Hepatocyte (in vitro differentiated cells): Measurements from ENCODE around the gene RAB3A. TPM values are rescaled to one million over a fixed set of nuclear protein-coding genes. Genes with fewer than 3 reads are reported as not detected.

Experiments
- DNase-seq: peaks from one replicate; pipeline ENCODE4 v3.0.0-alpha.2; 2016; ENCODE audit warnings: low spot score
- H2AFZ ChIP-seq: fragments of 200-600 bp; sonication (generic); 2 replicates; pipeline ENCODE4 v1.6.0; 2016; ENCODE audit warnings: antibody characterized with exemption, mild to moderate bottlenecking
- H3K27ac ChIP-seq: fragments of 200-600 bp; sonication (generic); 2 replicates; pipeline ENCODE4 v1.5.1; 2016; ENCODE audit warnings: mild to moderate bottlenecking
- H3K27me3 ChIP-seq: fragments of 200-600 bp; sonication (generic); 2 replicates; pipeline ENCODE4 v1.6.1; 2016
- H3K36me3 ChIP-seq: fragments of 200-600 bp; sonication (generic); replicated peaks from 2 replicates; pipeline ENCODE4 v1.5.1; 2016; ENCODE audit warnings: low read depth; ENCODE audit not compliant: insufficient read depth
- H3K4me1 ChIP-seq: fragments of 200-600 bp; sonication (generic); 2 replicates; pipeline ENCODE4 v1.5.1; 2016; ENCODE audit warnings: mild to moderate bottlenecking, moderate library complexity; ENCODE audit not compliant: insufficient read depth
- H3K4me2 ChIP-seq: fragments of 200-600 bp; sonication (generic); 2 replicates; pipeline ENCODE4 v1.6.0; 2016
- H3K4me3 ChIP-seq: fragments of 200-600 bp; sonication (generic); 2 replicates; pipeline ENCODE4 v1.5.1; 2016; ENCODE audit warnings: mild to moderate bottlenecking
- H3K79me2 ChIP-seq: fragments of 200-600 bp; sonication (generic); 2 replicates; pipeline ENCODE4 v1.6.0; 2017; ENCODE audit warnings: mild to moderate bottlenecking
- H3K9me2 ChIP-seq: fragments of 200-600 bp; sonication (generic); replicated peaks from 2 replicates; pipeline ENCODE4 v1.6.0; 2017; ENCODE audit warnings: mild to moderate bottlenecking; ENCODE audit not compliant: insufficient read depth
- H3K9me3 ChIP-seq: fragments of 200-600 bp; sonication (generic); 2 replicates; pipeline ENCODE4 v1.5.1; 2016; ENCODE audit warnings: low read depth, mild to moderate bottlenecking
- H4K20me1 ChIP-seq: fragments of 200-600 bp; sonication (generic); 2 replicates; pipeline ENCODE4 v1.6.0; 2016; ENCODE audit warnings: mild to moderate bottlenecking; ENCODE audit not compliant: insufficient read depth, poor library complexity, severe bottlenecking
- EZH2 ChIP-seq: fragments of 200-600 bp; sonication (generic); IDR thresholded peaks from 2 replicates; pipeline ENCODE4 v1.6.1; 2016; ENCODE audit warnings: antibody characterized with exemption, mild to moderate bottlenecking, borderline replicate concordance
- EZH2phosphoT487 ChIP-seq: fragments of 200-600 bp; sonication (generic); IDR thresholded peaks from one replicate; pipeline ENCODE4 v1.6.1; 2018; ENCODE audit warnings: antibody characterized with exemption, mild to moderate bottlenecking, low read depth, moderate library complexity; ENCODE audit not compliant: unreplicated experiment, severe bottlenecking
- WGBS: methylation state at CpG from one replicate; pipeline ENCODE4 v1.1.6; 2016; ENCODE audit warnings: low lambda C conversion rate; ENCODE audit errors: missing lambda C conversion rate; 5-methylcytosine and 5-hydroxymethylcytosine counted together
- polyA plus RNA-seq: library from polyadenylated mRNA; unstranded; fragments of >200 nt; fragmentation: Nextera tagmentation; extraction: Ambion mirVana; gene quantifications from 2 replicates; pipeline ENCODE4 v1.2.1, GENCODE V29; 2016
- total RNA-seq: library from RNA; depleted of rRNA; stranded (reverse); fragments of >200 nt; gene quantifications from 2 replicates; pipeline ENCODE4 v1.2.3, GENCODE V29; 2014
- TF ChIP-seq, protein P1 (sequence below): fragments of 200-600 bp; sonication (generic); IDR thresholded peaks from 2 replicates; pipeline ENCODE4 v1.5.1; 2016; ENCODE audit warnings: antibody characterized with exemption, mild to moderate bottlenecking; ENCODE audit not compliant: poor library complexity

The RAB3A gene
- total and polyA plus RNA-seq, 2 experiments from 2014 or later, result 2.2 to 2.6 TPM

DNA sequence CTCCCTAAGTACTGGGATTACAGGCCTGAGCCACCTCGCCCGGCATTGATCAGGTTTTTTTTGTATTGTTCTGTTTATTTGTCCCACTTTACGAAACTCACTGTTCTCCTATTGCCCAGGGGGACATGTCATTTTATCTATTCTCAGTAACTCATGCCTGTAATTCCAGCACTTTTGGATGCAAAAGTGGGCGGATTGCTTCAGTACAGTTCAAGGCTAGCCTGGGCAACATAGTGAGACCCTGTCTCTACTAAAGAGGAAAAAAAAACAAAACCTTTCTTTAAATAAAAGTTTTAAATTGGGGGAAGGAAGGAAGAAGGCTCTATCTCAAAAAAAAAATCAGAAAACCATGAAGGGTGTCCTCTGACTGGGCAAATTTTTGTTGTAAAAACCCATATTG is 13.6 kb downstream of the RAB3A start:
- H3K4me1 ChIP-seq, result peaks cover 10% of the 10 kb centered on the region
- H3K9me2 ChIP-seq, result no peaks in the 10 kb centered on the region
- H3K4me2 ChIP-seq, result no peak overlapping the region
- H3K27me3 ChIP-seq, result no peaks in the 10 kb centered on the region
- H3K9me3 ChIP-seq, result no peaks in the 10 kb centered on the region
- no peak overlapping the region for H3K27ac ChIP-seq
- no peak overlapping the region for H3K4me3 ChIP-seq
- no peak overlapping the region for H2AFZ ChIP-seq
- no peaks in the 10 kb centered on the region for H4K20me1 ChIP-seq
- H3K36me3 ChIP-seq, result no peaks in the 10 kb centered on the region
- no peak for DNase-seq
- no peaks in the 10 kb centered on the region for H3K79me2 ChIP-seq
- TF ChIP-seq EZH2 (no peak), EZH2phosphoT487 (no peak)
- TF ChIP-seq, protein P1, sequence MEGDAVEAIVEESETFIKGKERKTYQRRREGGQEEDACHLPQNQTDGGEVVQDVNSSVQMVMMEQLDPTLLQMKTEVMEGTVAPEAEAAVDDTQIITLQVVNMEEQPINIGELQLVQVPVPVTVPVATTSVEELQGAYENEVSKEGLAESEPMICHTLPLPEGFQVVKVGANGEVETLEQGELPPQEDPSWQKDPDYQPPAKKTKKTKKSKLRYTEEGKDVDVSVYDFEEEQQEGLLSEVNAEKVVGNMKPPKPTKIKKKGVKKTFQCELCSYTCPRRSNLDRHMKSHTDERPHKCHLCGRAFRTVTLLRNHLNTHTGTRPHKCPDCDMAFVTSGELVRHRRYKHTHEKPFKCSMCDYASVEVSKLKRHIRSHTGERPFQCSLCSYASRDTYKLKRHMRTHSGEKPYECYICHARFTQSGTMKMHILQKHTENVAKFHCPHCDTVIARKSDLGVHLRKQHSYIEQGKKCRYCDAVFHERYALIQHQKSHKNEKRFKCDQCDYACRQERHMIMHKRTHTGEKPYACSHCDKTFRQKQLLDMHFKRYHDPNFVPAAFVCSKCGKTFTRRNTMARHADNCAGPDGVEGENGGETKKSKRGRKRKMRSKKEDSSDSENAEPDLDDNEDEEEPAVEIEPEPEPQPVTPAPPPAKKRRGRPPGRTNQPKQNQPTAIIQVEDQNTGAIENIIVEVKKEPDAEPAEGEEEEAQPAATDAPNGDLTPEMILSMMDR, result no peak
- 96% methylated on average over 4 of the region's 4 CpGs for WGBS

DNA sequence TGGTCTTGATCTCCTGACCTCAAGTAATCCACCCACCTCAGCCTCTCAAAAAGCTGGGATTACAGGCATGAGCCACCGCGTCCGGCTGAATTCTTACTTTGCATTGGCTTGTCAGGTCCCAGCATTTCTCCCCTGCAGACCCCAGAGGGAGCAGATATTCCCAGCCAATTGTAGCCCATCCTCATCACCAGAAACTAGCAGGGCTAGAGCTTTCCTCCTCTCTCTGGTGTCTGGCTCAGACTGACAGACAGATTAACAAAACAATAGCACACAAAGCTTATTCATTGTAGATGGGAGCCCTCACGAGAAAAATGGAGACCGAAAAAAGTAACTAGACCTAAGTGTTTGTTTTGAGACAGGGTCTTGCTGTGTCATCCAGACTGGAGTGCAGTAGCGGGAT is 18.3 kb downstream of the RAB3A start:
- 37% methylated on average over 6 of the region's 6 CpGs for WGBS
- Histone ChIP-seq H3K27ac (no peak overlapping the region), H3K36me3 (no peaks in the 10 kb centered on the region), H3K4me2 (no peak overlapping the region), H2AFZ (no peak overlapping the region), H3K27me3 (no peaks in the 10 kb centered on the region), H3K79me2 (no peaks in the 10 kb centered on the region), H3K4me1 (no peaks in the 10 kb centered on the region), H3K4me3 (no peak overlapping the region), H3K9me3 (no peaks in the 10 kb centered on the region), H4K20me1 (no peaks in the 10 kb centered on the region), H3K9me2 (no peaks in the 10 kb centered on the region)
- no peak for DNase-seq
- TF ChIP-seq, protein P1, result no peak
- no peak for TF ChIP-seq EZH2
- no peak for TF ChIP-seq EZH2phosphoT487

DNA sequence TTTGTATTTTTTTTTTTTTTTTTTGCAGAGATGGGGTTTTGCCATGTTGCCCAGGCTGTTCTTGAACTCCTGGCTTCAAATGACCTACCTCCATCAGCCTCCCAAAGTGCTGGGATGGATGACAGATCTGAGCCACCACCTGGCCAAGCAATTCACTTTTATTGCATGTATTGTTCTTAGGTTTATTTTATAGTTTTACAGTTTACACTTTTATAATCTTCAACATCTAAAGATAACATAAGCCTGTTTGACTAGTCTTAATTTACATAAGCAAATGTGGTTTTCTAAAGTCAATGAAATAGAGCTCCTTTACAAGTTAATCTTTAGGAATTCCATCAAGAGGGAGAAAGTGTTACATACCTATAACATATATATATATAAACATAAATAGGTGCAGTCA is 20.3 kb downstream of the RAB3A start:
- DNase-seq, result no peak
- Histone ChIP-seq H3K9me2 (no peaks in the 10 kb centered on the region), H3K27me3 (no peaks in the 10 kb centered on the region), H3K9me3 (no peaks in the 10 kb centered on the region), H3K4me1 (no peaks in the 10 kb centered on the region), H3K79me2 (no peaks in the 10 kb centered on the region), H3K36me3 (no peaks in the 10 kb centered on the region), H3K4me2 (no peak overlapping the region), H3K4me3 (no peak overlapping the region), H4K20me1 (no peaks in the 10 kb centered on the region), H3K27ac (no peak overlapping the region), H2AFZ (no peak overlapping the region)
- TF ChIP-seq EZH2 (no peak), EZH2phosphoT487 (peak; percentile 76)
- TF ChIP-seq, protein P1, result no peak

DNA sequence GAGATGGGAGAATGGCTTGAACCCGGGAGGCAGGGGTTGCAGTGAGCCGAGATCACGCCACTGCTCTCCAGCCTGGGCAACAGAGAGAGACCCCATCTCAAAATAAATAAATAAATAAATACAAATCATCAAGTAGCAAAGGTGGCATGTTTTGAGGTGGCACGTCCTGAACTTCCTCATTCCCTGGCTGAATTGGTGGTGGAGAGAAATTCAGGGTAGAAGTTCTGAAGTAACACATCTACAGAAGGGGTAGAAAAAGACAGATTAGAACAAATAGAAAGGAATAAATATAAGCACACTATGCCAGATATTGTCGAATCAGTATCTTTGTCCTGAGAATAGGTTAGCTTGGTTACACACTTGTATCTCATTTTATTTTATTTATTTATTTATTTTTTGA is 23.9 kb downstream of the RAB3A start:
- no peak overlapping the region for H3K27ac ChIP-seq
- no peaks in the 10 kb centered on the region for H3K9me2 ChIP-seq
- no peaks in the 10 kb centered on the region for H3K27me3 ChIP-seq
- H3K9me3 ChIP-seq, result no peaks in the 10 kb centered on the region
- H4K20me1 ChIP-seq, result no peaks in the 10 kb centered on the region
- WGBS, result 90% methylated on average over 5 of the region's 5 CpGs
- no peaks in the 10 kb centered on the region for H3K36me3 ChIP-seq
- no peak overlapping the region for H3K4me3 ChIP-seq
- no peaks in the 10 kb centered on the region for H3K4me1 ChIP-seq
- no peaks in the 10 kb centered on the region for H3K79me2 ChIP-seq
- H3K4me2 ChIP-seq, result no peak overlapping the region
- H2AFZ ChIP-seq, result no peak overlapping the region
- no peak for TF ChIP-seq EZH2
- TF ChIP-seq, protein P1, result no peak
- no peak for TF ChIP-seq EZH2phosphoT487
- DNase-seq, result no peak
